Tibial nerve (tissue), 4 donors: ENCODE measurements around the gene SYNGR3.

Experiments used
- CTCF ChIP-seq, 5 experiments: fragments of 200-600 bp in 3 of 5; fragments of 450-650 bp in 2 of 5; sonication (generic) in 3 of 5; IDR thresholded peaks; one replicate each; pipeline ENCODE4 v1.5.1; 2016 to 2019; ENCODE audit warnings: antibody characterized with exemption in 5 of 5, mild to moderate bottlenecking in 3 of 5, moderate library complexity in 2 of 5
- EP300 ChIP-seq, 2 donors: sonication (generic); formaldehyde crosslinking; IDR thresholded peaks; one replicate each; pipeline ENCODE4 v1.6.1; 2017; ENCODE audit warnings: antibody characterized with exemption in 2 of 2, mild to moderate bottlenecking in 1 of 2
- POLR2A ChIP-seq, 2 donors: fragments of 450-650 bp; IDR thresholded peaks; one replicate each; pipeline ENCODE4 v1.6.1; 2017; ENCODE audit warnings: antibody characterized with exemption in 2 of 2, mild to moderate bottlenecking in 2 of 2, moderate library complexity in 2 of 2

DNA sequence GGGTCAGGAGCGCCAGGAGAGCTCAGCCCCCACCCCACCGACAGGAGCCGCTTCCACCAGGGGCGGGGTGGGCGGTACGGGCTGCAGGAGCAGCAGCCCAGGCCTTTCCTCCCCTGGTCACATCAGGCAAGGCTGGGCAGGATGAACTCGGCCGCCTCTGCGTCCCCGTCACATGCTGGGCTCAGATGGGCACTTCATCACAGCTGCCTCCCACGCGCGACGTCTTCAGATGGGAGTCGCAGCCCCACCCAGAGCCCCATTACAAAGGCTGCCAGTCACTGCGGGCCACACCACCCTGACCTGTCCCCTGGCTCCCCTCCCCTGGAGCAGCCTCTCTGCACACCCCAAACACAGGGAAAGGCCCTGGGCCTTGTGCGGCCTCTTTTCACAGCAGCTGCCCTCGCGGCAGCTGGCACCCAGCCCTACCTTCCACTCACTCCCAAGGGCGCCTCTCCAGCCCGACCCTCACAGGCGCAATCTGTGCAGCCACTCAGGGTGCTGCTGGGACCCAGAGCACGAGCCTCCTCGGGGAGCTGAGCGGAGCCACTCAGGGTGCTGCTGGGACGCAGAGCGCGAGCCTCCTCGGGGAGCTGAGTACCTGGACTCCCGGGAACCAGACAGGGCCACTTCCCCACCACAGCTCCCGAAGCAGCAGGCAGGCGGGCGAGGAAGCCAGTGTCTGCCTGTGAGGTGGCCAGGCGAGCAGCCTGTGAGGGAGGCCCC lies 15.2 kb downstream of the SYNGR3 start:
- TF ChIP-seq EP300 (IDR thresholded peaks at IDR 0.05) (no peak), CTCF (IDR thresholded peaks at IDR 0.05) (no peak), POLR2A (IDR thresholded peaks at IDR 0.05) (no peak)
